Adrenal gland (tissue), 5 donors: ENCODE data around the gene SOX9.

ENCODE experiments used
- CTCF ChIP-seq, 6 experiments: fragments of 450-650 bp in 4 of 6; fragments of 200-600 bp in 2 of 6; sonication (generic) in 1 of 6; IDR thresholded peaks; 1 replicate in 5 of 6; 2 replicates in 1 of 6; pipeline versions ENCODE4 v1.5.1 to v1.8.0; 2016 to 2021; ENCODE audit warnings: antibody characterized with exemption in 6 of 6, mild to moderate bottlenecking in 2 of 6, moderate library complexity in 1 of 6
- POLR2A ChIP-seq, 2 donors: fragments of 450-650 bp; IDR thresholded peaks; one replicate each; pipeline ENCODE4 v1.6.1; 2017; ENCODE audit warnings: antibody characterized with exemption in 2 of 2, mild to moderate bottlenecking in 2 of 2, moderate library complexity in 1 of 2
- donor health status: DM: no; HTN: no; CAD: no.

GRCh38 chr17:72099919-72100318 is 20.9 kb upstream of the SOX9 start:
- TF ChIP-seq POLR2A (IDR thresholded peaks at IDR 0.05) (no peak), CTCF (IDR thresholded peaks at IDR 0.05) (no peak)
